Measurements from ENCODE around the gene OR6B3.
"Not testable (repeated sequence)": the region's sequence is repeated elsewhere in the genome, so short reads cannot be mapped to it uniquely, and the experiment has no call there.

OR6B3 gene

GRCh38 chr2:240053173-240054155 lies at the start of gene OR6B3:
OR6B3 (minus strand) TSS chr2:240053521.
- no peak for DNase-seq

GRCh38 chr2:240098349-240098748 lies 45.0 kb upstream of the OR6B3 start:
- DNase-seq = no peak

GRCh38 chr2:240095556-240096523 lies 42.5 kb upstream of the OR6B3 start:
- DNase-seq = no peak

- no peak for DNase-seq
These were observed 36.0 kb upstream of the OR6B3 start for GRCh38 chr2:240089306-240089705.

GRCh38 chr2:240086563-240086962 lies 33.2 kb upstream of the OR6B3 start:
- no peak for DNase-seq

GRCh38 chr2:240078631-240079030 lies 25.3 kb upstream of the OR6B3 start:
- no peak for DNase-seq

- DNase-seq = no peak
These were observed 24.1 kb upstream of the OR6B3 start for GRCh38 chr2:240077442-240077841.

GRCh38 chr2:240074545-240074944 lies 21.2 kb upstream of the OR6B3 start:
- no peak for DNase-seq

- no peak for DNase-seq
These were observed 17.6 kb upstream of the OR6B3 start for GRCh38 chr2:240070907-240071306.

GRCh38 chr2:240069829-240070228 lies 16.5 kb upstream of the OR6B3 start:
- DNase-seq = no peak

- DNase-seq = no peak
These were observed 14.9 kb upstream of the OR6B3 start for GRCh38 chr2:240068193-240068592.

- no peak for DNase-seq
These were observed 13.2 kb upstream of the OR6B3 start for GRCh38 chr2:240066489-240066888.

GRCh38 chr2:240064898-240065297 lies 11.6 kb upstream of the OR6B3 start:
- no peak for DNase-seq

- DNase-seq = no peak
These were observed 7.8 kb upstream of the OR6B3 start for GRCh38 chr2:240060977-240061591.

GRCh38 chr2:240056678-240057077 lies 3.4 kb upstream of the OR6B3 start:
- DNase-seq = no peak

GRCh38 chr2:240055177-240055917 lies 2.0 kb upstream of the OR6B3 start:
- no peak for DNase-seq

GRCh38 chr2:240052524-240052923 lies 797 bp downstream of the OR6B3 start:
- DNase-seq = no peak

- DNase-seq = no peak
These were observed 1.6 kb downstream of the OR6B3 start for GRCh38 chr2:240051697-240052096.

GRCh38 chr2:240050278-240050677 lies 3.0 kb downstream of the OR6B3 start:
- DNase-seq = no peak

GRCh38 chr2:240048237-240048636 lies 5.1 kb downstream of the OR6B3 start:
- DNase-seq = no peak

GRCh38 chr2:240045098-240045497 lies 8.2 kb downstream of the OR6B3 start:
- DNase-seq = no peak

- not testable (repeated sequence) for DNase-seq
These were observed 9.2 kb downstream of the OR6B3 start for GRCh38 chr2:240044096-240044495.
